KMS-11 (cell line): Measurements from ENCODE around the gene DLG2.

ENCODE experiments used
- H2AFZ ChIP-seq: fragments of 200-600 bp; sonication (generic); 2 replicates; pipeline ENCODE4 v1.6.1; 2016; ENCODE audit warnings: antibody characterized with exemption, mixed run types, low read depth
- H3K27ac ChIP-seq: fragments of 200-600 bp; sonication (generic); 2 replicates; pipeline ENCODE4 v1.6.1; 2016; ENCODE audit warnings: mild to moderate bottlenecking, mixed run types
- H3K27me3 ChIP-seq: fragments of 200-600 bp; sonication (generic); 2 replicates; pipeline ENCODE4 v1.6.1; 2017; ENCODE audit warnings: mild to moderate bottlenecking, low read depth, mixed run types, moderate library complexity; ENCODE audit not compliant: insufficient read depth
- H3K36me3 ChIP-seq: fragments of 200-600 bp; sonication (generic); 2 replicates; pipeline ENCODE4 v1.6.1; 2017; ENCODE audit warnings: mild to moderate bottlenecking, mixed run types; ENCODE audit not compliant: insufficient read depth
- H3K4me1 ChIP-seq: fragments of 200-600 bp; sonication (generic); 2 replicates; pipeline ENCODE4 v1.6.1; 2016; ENCODE audit warnings: mild to moderate bottlenecking, low read depth, mixed run types; ENCODE audit not compliant: poor library complexity, severe bottlenecking
- H3K4me2 ChIP-seq: fragments of 200-600 bp; sonication (generic); 2 replicates; pipeline ENCODE4 v1.7.0; 2016; ENCODE audit warnings: mild to moderate bottlenecking, mixed run types
- H3K4me3 ChIP-seq: fragments of 200-600 bp; sonication (generic); IDR thresholded peaks from 2 replicates; pipeline ENCODE4 v1.6.1; 2017; ENCODE audit warnings: low read depth, low read length, mixed read lengths; ENCODE audit not compliant: insufficient read depth
- H3K79me2 ChIP-seq: fragments of 200-600 bp; sonication (generic); 2 replicates; pipeline ENCODE4 v1.6.1; 2016; ENCODE audit warnings: low read depth, mixed run types; ENCODE audit not compliant: insufficient read depth
- H3K9ac ChIP-seq: fragments of 200-600 bp; sonication (generic); 2 replicates; pipeline ENCODE4 v1.6.1; 2016; ENCODE audit warnings: mild to moderate bottlenecking, mixed run types
- H4K20me1 ChIP-seq: fragments of 200-600 bp; sonication (generic); 2 replicates; pipeline ENCODE4 v1.6.1; 2016; ENCODE audit warnings: mild to moderate bottlenecking, mixed run types; ENCODE audit not compliant: insufficient read depth
- TF ChIP-seq, protein P1 (sequence below): fragments of 200-600 bp; sonication (generic); conservative IDR thresholded peaks from 2 replicates; pipeline ENCODE4 v1.6.1; 2017; ENCODE audit warnings: low read depth, mild to moderate bottlenecking, antibody characterized with exemption, low read length, moderate library complexity, mixed read lengths

The DLG2 gene

DNA sequence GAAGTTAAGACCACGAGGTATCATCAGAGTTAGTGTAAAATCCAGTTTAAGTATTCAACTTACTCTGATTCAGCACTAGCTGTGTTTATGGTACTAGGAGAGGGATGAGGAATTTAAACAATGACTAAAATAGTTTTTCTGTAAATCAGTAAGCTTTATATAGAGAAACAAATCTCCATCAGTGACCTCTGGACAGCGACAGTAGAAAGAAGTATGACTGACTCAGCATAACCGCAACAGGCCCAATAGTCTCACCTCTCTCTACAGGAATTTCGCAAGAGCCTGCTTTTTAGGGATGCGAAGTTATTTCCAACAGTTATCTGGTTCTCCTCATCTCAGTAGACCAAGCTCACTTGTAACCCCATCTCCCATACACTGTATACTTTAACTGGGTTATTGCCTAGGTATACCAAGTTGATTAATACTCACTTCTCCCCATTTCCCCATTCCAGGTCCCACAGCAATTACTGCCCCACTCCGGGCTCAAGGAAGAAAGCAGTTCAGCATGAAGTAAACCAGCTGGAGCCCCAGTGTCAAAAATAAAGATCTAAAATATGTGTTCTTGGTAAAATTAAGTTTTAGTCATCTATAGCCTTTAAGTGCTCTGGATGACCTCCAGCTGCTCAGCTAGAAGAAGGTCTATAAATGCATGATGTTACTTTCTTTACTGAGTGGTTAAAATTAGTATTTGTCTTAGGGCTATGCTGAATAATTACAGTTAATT is 1570.3 kb downstream of the DLG2 start:
- Histone ChIP-seq H3K27me3 (no peaks in the 10 kb centered on the region), H3K79me2 (no peaks in the 10 kb centered on the region), H3K4me1 (no peaks in the 10 kb centered on the region), H2AFZ (no peak overlapping the region), H3K27ac (no peak overlapping the region), H3K36me3 (no peaks in the 10 kb centered on the region), H3K9ac (no peak overlapping the region), H4K20me1 (no peaks in the 10 kb centered on the region), H3K4me2 (no peak overlapping the region), H3K4me3 (no peak overlapping the region)
- TF ChIP-seq, protein P1, sequence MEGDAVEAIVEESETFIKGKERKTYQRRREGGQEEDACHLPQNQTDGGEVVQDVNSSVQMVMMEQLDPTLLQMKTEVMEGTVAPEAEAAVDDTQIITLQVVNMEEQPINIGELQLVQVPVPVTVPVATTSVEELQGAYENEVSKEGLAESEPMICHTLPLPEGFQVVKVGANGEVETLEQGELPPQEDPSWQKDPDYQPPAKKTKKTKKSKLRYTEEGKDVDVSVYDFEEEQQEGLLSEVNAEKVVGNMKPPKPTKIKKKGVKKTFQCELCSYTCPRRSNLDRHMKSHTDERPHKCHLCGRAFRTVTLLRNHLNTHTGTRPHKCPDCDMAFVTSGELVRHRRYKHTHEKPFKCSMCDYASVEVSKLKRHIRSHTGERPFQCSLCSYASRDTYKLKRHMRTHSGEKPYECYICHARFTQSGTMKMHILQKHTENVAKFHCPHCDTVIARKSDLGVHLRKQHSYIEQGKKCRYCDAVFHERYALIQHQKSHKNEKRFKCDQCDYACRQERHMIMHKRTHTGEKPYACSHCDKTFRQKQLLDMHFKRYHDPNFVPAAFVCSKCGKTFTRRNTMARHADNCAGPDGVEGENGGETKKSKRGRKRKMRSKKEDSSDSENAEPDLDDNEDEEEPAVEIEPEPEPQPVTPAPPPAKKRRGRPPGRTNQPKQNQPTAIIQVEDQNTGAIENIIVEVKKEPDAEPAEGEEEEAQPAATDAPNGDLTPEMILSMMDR: no peak

GRCh38 chr11:84045146-84045545 is 1582.0 kb downstream of the DLG2 start:
- H3K4me1 ChIP-seq: no peaks in the 10 kb centered on the region
- H3K36me3 ChIP-seq: no peaks in the 10 kb centered on the region
- no peak overlapping the region for H2AFZ ChIP-seq
- TF ChIP-seq, protein P1: no peak
- no peak overlapping the region for H3K4me3 ChIP-seq
- H3K27me3 ChIP-seq: no peaks in the 10 kb centered on the region
- no peak overlapping the region for H3K27ac ChIP-seq
- H4K20me1 ChIP-seq: no peaks in the 10 kb centered on the region
- H3K9ac ChIP-seq: no peak overlapping the region
- H3K79me2 ChIP-seq: no peaks in the 10 kb centered on the region
- no peak overlapping the region for H3K4me2 ChIP-seq

GRCh38 chr11:84044706-84045105 is 1582.4 kb downstream of the DLG2 start:
- no peaks in the 10 kb centered on the region for H3K4me1 ChIP-seq
- H3K27me3 ChIP-seq: no peaks in the 10 kb centered on the region
- no peaks in the 10 kb centered on the region for H4K20me1 ChIP-seq
- no peak overlapping the region for H3K27ac ChIP-seq
- no peaks in the 10 kb centered on the region for H3K36me3 ChIP-seq
- no peaks in the 10 kb centered on the region for H3K79me2 ChIP-seq
- TF ChIP-seq, protein P1: no peak
- H3K9ac ChIP-seq: no peak overlapping the region
- H2AFZ ChIP-seq: no peak overlapping the region
- H3K4me3 ChIP-seq: no peak overlapping the region
- H3K4me2 ChIP-seq: no peak overlapping the region

DNA sequence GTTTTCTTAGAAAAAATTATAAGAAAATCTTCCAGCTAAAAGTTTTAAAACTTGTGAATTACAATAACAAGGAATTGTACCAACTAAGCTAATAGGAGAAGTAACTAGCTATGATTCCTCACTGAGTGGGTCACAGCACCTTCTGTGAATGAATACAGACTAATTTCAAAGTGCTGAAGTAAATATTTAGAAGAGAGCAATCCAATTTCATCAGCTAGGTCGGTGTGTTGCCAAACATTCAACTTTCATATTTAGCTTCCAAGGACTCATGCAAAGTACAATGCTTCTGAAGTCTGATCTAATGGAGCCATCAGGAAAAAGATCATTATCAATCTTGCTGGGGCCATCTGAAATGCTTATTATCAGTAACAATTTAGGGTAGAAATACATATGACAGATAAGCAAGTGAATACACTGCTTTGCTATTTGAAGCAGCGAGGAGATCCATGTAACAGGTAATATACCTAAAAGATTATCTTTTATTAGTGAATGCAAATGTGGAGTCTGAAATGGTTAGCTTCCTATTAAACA is 1590.4 kb downstream of the DLG2 start:
- Histone ChIP-seq H3K27me3 (no peaks in the 10 kb centered on the region), H3K9ac (no peak overlapping the region), H3K4me2 (no peak overlapping the region), H3K36me3 (no peaks in the 10 kb centered on the region), H3K4me1 (no peaks in the 10 kb centered on the region), H4K20me1 (no peaks in the 10 kb centered on the region), H2AFZ (no peak overlapping the region), H3K79me2 (no peaks in the 10 kb centered on the region), H3K4me3 (no peak overlapping the region), H3K27ac (no peak overlapping the region)
- TF ChIP-seq, protein P1: no peak
